ENCODE results near the gene SLC33A1. TPM values are rescaled to one million over a fixed set of nuclear protein-coding genes. Genes with fewer than 3 reads are reported as not detected.

Gene SLC33A1
- total and polyA plus RNA-seq, 2 of the 8 experiments (the other 6 are each of a cell fraction or from before 2014, with no cell fraction given), result 15.6 to 24.2 TPM

DNA sequence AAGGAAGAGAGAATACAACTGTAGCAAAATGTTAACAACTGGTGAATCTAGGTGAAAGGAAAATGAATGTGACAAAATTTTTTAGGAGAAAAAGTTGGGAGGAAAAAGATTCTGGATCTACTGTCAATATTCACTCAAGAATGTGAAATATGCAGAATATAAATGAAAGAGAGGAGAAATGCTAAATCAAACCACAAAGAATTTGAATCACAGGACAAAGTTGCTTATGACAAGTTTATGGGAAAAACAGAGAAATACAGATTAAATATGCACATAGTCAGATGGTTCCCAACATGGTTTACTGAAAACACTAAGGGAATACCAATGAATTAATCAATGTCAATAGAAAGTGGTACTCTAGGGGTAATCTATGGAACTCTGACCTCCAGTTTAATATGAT lies 75.8 kb downstream of the SLC33A1 start:
- Histone ChIP-seq H2BK12ac (ENCODE audit: low read depth, low read length) (no peak overlapping the region), H4K5ac (ENCODE audit: insufficient read length, low read depth, low read length) (no peak overlapping the region), H3K9ac (replicated peaks in 1 of 4; ENCODE audit: extremely low read depth in 1 of 4, low read depth in 3 of 4, low read length in 3 of 4) (no peak overlapping the region), H2AK5ac (ENCODE audit: low read depth, low read length) (no peak overlapping the region), H3K18ac (ENCODE audit: extremely low read depth, low read length) (no peak overlapping the region), H3K14ac (ENCODE audit: insufficient read length) (no peak overlapping the region), H3K27me3 (replicated peaks in 1 of 4; ENCODE audit: control insufficient read depth in 3 of 4, extremely low read depth in 1 of 4, insufficient read depth in 3 of 4, low read length in 3 of 4) (no peaks in the 10 kb centered on the region), H2BK120ac (replicated peaks; ENCODE audit: low read depth, low read length) (no peak overlapping the region), H3K9me3 (ENCODE audit: insufficient read depth in 2 of 2, low read depth in 1 of 2, low read length in 1 of 2) (no peaks in the 10 kb centered on the region), H2BK5ac (ENCODE audit: low read depth, low read length) (no peak overlapping the region), H2BK20ac (ENCODE audit: low read length) (no peak overlapping the region), H3K4me3 (ENCODE audit: extremely low read depth in 1 of 4, insufficient read depth in 2 of 4, low read depth in 3 of 4, low read length in 4 of 4) (no peak overlapping the region), H3K4me1 (replicated peaks in 1 of 4; ENCODE audit: control insufficient read depth in 3 of 4, insufficient read depth in 4 of 4, low read length in 3 of 4) (no peaks in the 10 kb centered on the region), H3K27ac (ENCODE audit: low read depth, low read length) (no peak overlapping the region), H4K20me1 (replicated peaks in 1 of 2; ENCODE audit: control insufficient read depth in 1 of 2, insufficient read depth in 2 of 2, low read length in 2 of 2) (no peaks in the 10 kb centered on the region), H4K91ac (replicated peaks; ENCODE audit: insufficient read length, low read length) (no peak overlapping the region), H3K56ac (replicated peaks; ENCODE audit: insufficient read length, low read depth, low read length) (no peak overlapping the region), H2AFZ (ENCODE audit: low read length) (no peak overlapping the region), H3K4me2 (ENCODE audit: insufficient read depth in 1 of 2, low read depth in 2 of 2, low read length in 2 of 2) (no peak overlapping the region), H3K79me1 (ENCODE audit: low read depth, low read length) (no peaks in the 10 kb centered on the region), H3K79me2 (ENCODE audit: control insufficient read depth in 1 of 2, insufficient read depth in 2 of 2, low read length in 2 of 2) (no peaks in the 10 kb centered on the region), H3K23me2 (ENCODE audit: low read depth, low read length) (no peaks in the 10 kb centered on the region), H4K8ac (ENCODE audit: extremely low read depth, insufficient read depth, low read length) (no peak overlapping the region), H3K4ac (replicated peaks; ENCODE audit: insufficient read length, low read depth, low read length) (no peak overlapping the region), H2BK15ac (ENCODE audit: low read length) (no peak overlapping the region), H3K36me3 (ENCODE audit: control insufficient read depth in 2 of 4, insufficient read depth in 4 of 4, low read length in 3 of 4) (no peaks in the 10 kb centered on the region; a peak in 1 of 8 replicates), H3K23ac (ENCODE audit: insufficient read length) (no peak overlapping the region)
- FAIRE-seq (no peak), DNase-seq (ENCODE audit: low read depth in 1 of 2, low spot score in 2 of 2) (no peak)
- no peak for TF ChIP-seq YY1 (IDR thresholded peaks at IDR 0.05; ENCODE audit: low read depth, low read length)
- TF ChIP-seq TCF12 (IDR thresholded peaks at IDR 0.05; ENCODE audit: low read depth, low read length), result no peak
- no peak for TF ChIP-seq ATF3 (IDR thresholded peaks at IDR 0.05; ENCODE audit: insufficient read depth, low read depth, low read length)
- TF ChIP-seq POLR2A (IDR thresholded peaks at IDR 0.05; ENCODE audit: control extremely low read depth in 1 of 2, low read depth in 2 of 2, low read length in 2 of 2), result no peak
- ChIA-PET CTCF (ENCODE audit: partially characterized antibody) (no interaction called here), POLR2A (ENCODE audit: partially characterized antibody) (no interaction called here)
